ENCODE data around the gene CGB8.
"Not testable (repeated sequence)": the region's sequence is repeated elsewhere in the genome, so short reads cannot be mapped to it uniquely, and the experiment has no call there.

- TF ChIP-seq REST (IDR thresholded peaks at IDR 0.05); CTCF (IDR thresholded peaks at IDR 0.05; ENCODE audit: low read depth, low read length, missing input control); RAD21 (IDR thresholded peaks at IDR 0.05); YY1 (IDR thresholded peaks at IDR 0.05); TAF1 (conservative IDR thresholded peaks at IDR 0.05); MAX (IDR thresholded peaks at IDR 0.05); GABPA (IDR thresholded peaks at IDR 0.05 in 1 of 2, conservative IDR thresholded peaks at IDR 0.05 in 1 of 2): not testable (repeated sequence)
- TF ChIP-seq, protein P1, sequence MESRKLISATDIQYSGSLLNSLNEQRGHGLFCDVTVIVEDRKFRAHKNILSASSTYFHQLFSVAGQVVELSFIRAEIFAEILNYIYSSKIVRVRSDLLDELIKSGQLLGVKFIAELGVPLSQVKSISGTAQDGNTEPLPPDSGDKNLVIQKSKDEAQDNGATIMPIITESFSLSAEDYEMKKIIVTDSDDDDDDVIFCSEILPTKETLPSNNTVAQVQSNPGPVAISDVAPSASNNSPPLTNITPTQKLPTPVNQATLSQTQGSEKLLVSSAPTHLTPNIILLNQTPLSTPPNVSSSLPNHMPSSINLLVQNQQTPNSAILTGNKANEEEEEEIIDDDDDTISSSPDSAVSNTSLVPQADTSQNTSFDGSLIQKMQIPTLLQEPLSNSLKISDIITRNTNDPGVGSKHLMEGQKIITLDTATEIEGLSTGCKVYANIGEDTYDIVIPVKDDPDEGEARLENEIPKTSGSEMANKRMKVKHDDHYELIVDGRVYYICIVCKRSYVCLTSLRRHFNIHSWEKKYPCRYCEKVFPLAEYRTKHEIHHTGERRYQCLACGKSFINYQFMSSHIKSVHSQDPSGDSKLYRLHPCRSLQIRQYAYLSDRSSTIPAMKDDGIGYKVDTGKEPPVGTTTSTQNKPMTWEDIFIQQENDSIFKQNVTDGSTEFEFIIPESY (IDR thresholded peaks at IDR 0.05), result not testable (repeated sequence)
Observed at GRCh38 chr19:49030323-49030722, 18.6 kb downstream of the CGB8 start.

Data from liver (tissue), 3 donors.